Suprapubic skin (tissue), 4 donors: ENCODE measurements around the gene TMEM232.

ENCODE experiments used
- POLR2A ChIP-seq, 2 donors: fragments of 450-650 bp; IDR thresholded peaks; one replicate each; pipeline ENCODE4 v1.6.1; 2017; ENCODE audit warnings: antibody characterized with exemption in 2 of 2, mild to moderate bottlenecking in 2 of 2, moderate library complexity in 2 of 2
- POLR2AphosphoS5 ChIP-seq, 3 donors: sonication (generic); formaldehyde crosslinking; IDR thresholded peaks; one replicate each; pipeline ENCODE4 v1.6.1; 2017; ENCODE audit warnings: antibody characterized with exemption in 3 of 3
- TF ChIP-seq, protein P1 (sequence below), 2 donors: fragments of 200-600 bp in 1 of 2; fragments of 450-650 bp in 1 of 2; sonication (generic) in 1 of 2; IDR thresholded peaks; one replicate each; pipeline ENCODE4 v1.5.1; 2016 to 2019; ENCODE audit warnings: antibody characterized with exemption in 2 of 2, mild to moderate bottlenecking in 1 of 2, moderate library complexity in 1 of 2

DNA sequence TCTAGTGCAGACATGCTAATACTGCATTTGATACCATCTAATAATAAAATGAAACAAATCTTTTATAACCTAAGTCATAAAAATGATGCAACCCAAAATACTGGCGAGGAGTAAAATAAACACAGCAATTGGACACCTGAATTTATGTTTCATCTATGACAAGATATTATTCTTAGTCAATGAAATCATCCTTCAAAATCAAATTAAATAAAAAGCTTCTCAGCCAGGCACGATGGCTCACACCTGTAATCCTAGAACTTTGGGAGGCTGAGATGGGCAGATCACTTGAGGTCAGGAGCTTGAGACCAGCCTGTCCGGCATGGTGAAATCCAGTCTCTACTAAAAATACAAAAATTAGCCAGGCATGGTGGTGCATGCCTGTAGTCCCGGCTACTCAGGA lies 179.0 kb downstream of the TMEM232 start:
- TF ChIP-seq POLR2AphosphoS5 (IDR thresholded peaks at IDR 0.05) (no peak), POLR2A (IDR thresholded peaks at IDR 0.05) (no peak)
- TF ChIP-seq, protein P1, sequence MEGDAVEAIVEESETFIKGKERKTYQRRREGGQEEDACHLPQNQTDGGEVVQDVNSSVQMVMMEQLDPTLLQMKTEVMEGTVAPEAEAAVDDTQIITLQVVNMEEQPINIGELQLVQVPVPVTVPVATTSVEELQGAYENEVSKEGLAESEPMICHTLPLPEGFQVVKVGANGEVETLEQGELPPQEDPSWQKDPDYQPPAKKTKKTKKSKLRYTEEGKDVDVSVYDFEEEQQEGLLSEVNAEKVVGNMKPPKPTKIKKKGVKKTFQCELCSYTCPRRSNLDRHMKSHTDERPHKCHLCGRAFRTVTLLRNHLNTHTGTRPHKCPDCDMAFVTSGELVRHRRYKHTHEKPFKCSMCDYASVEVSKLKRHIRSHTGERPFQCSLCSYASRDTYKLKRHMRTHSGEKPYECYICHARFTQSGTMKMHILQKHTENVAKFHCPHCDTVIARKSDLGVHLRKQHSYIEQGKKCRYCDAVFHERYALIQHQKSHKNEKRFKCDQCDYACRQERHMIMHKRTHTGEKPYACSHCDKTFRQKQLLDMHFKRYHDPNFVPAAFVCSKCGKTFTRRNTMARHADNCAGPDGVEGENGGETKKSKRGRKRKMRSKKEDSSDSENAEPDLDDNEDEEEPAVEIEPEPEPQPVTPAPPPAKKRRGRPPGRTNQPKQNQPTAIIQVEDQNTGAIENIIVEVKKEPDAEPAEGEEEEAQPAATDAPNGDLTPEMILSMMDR (IDR thresholded peaks at IDR 0.05) = no peak
